ENCODE measurements around the gene SH3RF3.

SH3RF3 gene

DNA sequence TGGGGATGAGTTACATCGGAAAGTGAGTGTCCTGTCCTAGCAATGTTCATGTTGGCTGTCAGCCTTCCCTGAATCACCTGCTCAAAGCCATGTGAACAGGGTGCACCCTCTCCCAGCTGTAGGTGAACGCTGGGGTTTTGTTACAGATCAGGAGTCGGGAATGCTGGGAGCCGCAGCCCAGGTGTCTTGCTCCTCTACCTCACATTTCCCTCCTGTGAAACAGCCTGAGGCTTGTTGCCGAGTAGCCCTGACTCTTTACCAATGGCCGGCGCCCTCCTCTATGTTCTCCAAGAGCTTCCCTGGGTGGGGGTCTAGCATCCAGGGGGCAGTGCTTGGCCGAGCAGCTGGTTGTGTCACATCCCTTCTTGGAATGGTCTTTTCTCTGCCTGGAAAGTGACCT is 164.7 kb downstream of the SH3RF3 start:
- DNase-seq (ENCODE audit: extremely low read depth, insufficient read length), result no peak
- no peak overlapping the region for H3K4me3 ChIP-seq (replicated peaks; ENCODE audit: low read depth, low read length)
- no peaks in the 10 kb centered on the region for H3K36me3 ChIP-seq (ENCODE audit: control insufficient read depth, insufficient read depth, low read length)
- no peaks in the 10 kb centered on the region; the same call in 1 of the 2 replicates for H3K27me3 ChIP-seq (replicated peaks; ENCODE audit: control insufficient read depth, insufficient read depth, low read length)
- TF ChIP-seq, protein P1, sequence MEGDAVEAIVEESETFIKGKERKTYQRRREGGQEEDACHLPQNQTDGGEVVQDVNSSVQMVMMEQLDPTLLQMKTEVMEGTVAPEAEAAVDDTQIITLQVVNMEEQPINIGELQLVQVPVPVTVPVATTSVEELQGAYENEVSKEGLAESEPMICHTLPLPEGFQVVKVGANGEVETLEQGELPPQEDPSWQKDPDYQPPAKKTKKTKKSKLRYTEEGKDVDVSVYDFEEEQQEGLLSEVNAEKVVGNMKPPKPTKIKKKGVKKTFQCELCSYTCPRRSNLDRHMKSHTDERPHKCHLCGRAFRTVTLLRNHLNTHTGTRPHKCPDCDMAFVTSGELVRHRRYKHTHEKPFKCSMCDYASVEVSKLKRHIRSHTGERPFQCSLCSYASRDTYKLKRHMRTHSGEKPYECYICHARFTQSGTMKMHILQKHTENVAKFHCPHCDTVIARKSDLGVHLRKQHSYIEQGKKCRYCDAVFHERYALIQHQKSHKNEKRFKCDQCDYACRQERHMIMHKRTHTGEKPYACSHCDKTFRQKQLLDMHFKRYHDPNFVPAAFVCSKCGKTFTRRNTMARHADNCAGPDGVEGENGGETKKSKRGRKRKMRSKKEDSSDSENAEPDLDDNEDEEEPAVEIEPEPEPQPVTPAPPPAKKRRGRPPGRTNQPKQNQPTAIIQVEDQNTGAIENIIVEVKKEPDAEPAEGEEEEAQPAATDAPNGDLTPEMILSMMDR (IDR thresholded peaks at IDR 0.05; ENCODE audit: insufficient read depth, low read length, poor library complexity, severe bottlenecking), result no peak

DNA sequence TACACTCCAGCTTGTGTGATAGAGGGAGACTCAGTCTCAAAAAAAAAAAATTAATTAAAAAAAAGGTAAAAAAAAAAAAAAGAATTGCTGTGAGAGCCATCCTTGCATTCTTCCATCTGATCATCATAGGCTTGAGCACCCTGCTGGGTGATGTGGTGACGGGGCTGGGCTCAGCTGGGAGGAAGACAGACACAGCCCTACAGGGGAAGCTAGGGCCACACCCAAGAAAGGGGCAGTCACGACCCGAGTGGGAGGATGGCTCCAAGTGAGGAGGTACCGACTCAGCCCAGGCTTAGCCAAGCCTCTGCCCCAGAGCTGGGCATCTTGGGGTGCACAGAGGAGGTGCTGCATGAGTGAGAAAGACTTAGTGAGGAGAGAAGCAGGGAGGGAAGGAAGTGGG is 165.5 kb downstream of the SH3RF3 start:
- no peak for DNase-seq (ENCODE audit: extremely low read depth, insufficient read length)
- Histone ChIP-seq H3K27me3 (replicated peaks; ENCODE audit: control insufficient read depth, insufficient read depth, low read length) (no peaks in the 10 kb centered on the region; the same call in 1 of the 2 replicates), H3K4me3 (replicated peaks; ENCODE audit: low read depth, low read length) (no peak overlapping the region), H3K36me3 (ENCODE audit: control insufficient read depth, insufficient read depth, low read length) (no peaks in the 10 kb centered on the region)
- TF ChIP-seq, protein P1 (IDR thresholded peaks at IDR 0.05; ENCODE audit: insufficient read depth, low read length, poor library complexity, severe bottlenecking), result no peak

DNA sequence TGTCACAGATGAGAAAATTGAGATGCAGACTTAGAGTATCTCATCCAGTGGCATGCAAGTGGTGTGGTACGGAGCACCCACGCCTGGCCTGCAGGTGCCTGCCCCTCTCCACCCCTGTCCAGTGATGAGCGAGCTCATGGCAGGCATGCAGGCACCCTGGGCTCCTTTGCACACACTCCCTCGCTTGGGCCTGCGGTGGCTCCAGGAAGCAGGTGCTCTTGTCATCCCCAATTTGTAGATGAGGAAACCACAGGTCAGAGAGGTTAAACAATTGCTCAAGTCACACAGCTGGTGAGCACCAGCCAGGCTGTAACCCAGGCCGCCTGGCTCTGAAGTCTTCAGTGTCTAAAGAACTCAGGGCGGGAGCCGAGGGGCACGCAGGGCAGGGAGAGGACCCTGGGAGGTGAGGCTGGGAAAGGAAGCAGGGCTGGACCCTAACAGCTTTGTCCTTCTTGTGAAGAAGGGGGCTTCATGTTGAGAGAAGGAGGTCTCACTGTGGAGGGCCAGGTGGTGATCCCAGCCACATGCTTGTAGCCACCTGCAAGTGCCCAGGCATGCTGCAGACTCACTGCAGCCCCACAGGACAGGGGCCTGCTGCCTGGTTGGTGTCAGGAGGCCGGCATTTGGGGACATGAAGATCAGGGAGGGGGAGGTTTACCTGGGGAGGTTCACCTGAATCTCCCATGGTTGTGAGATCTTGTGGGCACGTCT is 166.2 kb downstream of the SH3RF3 start:
- Histone ChIP-seq H3K27me3 (replicated peaks; ENCODE audit: control insufficient read depth, insufficient read depth, low read length) (no peaks in the 10 kb centered on the region; the same call in 1 of the 2 replicates), H3K36me3 (ENCODE audit: control insufficient read depth, insufficient read depth, low read length) (no peaks in the 10 kb centered on the region), H3K4me3 (replicated peaks; ENCODE audit: low read depth, low read length) (no peak overlapping the region)
- DNase-seq (ENCODE audit: extremely low read depth, insufficient read length), result no peak
- TF ChIP-seq, protein P1 (IDR thresholded peaks at IDR 0.05; ENCODE audit: insufficient read depth, low read length, poor library complexity, severe bottlenecking), result no peak

DNA sequence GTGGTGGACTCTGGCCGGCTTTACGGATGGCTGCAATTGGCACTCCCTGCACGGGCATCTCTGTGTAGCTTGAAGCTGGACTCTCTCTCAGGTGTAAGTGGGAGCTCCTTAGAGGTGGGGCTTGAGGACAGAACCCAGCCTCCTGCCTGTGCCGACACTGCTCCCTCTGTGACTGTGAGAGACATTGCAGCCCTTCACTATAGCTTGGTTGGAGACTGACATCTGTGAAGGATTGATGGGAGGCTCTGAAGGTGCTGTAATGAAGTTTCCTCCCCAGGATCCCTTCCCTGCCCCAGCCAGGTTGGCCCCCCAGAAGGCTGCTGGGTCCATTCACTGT is 166.7 kb downstream of the SH3RF3 start:
- TF ChIP-seq, protein P1 (IDR thresholded peaks at IDR 0.05; ENCODE audit: insufficient read depth, low read length, poor library complexity, severe bottlenecking), result no peak
- DNase-seq (ENCODE audit: extremely low read depth, insufficient read length), result no peak
- no peak overlapping the region for H3K4me3 ChIP-seq (replicated peaks; ENCODE audit: low read depth, low read length)
- no peaks in the 10 kb centered on the region for H3K36me3 ChIP-seq (ENCODE audit: control insufficient read depth, insufficient read depth, low read length)
- H3K27me3 ChIP-seq (replicated peaks; ENCODE audit: control insufficient read depth, insufficient read depth, low read length), result no peaks in the 10 kb centered on the region; the same call in 1 of the 2 replicates

GRCh38 chr2:109297566-109298490 is 168.8 kb downstream of the SH3RF3 start:
- H3K36me3 ChIP-seq (ENCODE audit: control insufficient read depth, insufficient read depth, low read length), result no peaks in the 10 kb centered on the region
- TF ChIP-seq, protein P1 (IDR thresholded peaks at IDR 0.05; ENCODE audit: insufficient read depth, low read length, poor library complexity, severe bottlenecking), result no peak
- no peak for DNase-seq (ENCODE audit: extremely low read depth, insufficient read length)
- peaks cover 1% of the 10 kb centered on the region; the same call in 1 of the 2 replicates for H3K27me3 ChIP-seq (replicated peaks; ENCODE audit: control insufficient read depth, insufficient read depth, low read length)
- no peak overlapping the region for H3K4me3 ChIP-seq (replicated peaks; ENCODE audit: low read depth, low read length)
